B cell (primary cell): ENCODE measurements around the gene DCP1A.

ENCODE experiments used
- EZH2 ChIP-seq: IDR thresholded peaks from 2 replicates; pipeline ENCODE4 v1.6.1; 2012; ENCODE audit warnings: borderline replicate concordance, low read depth, mild to moderate bottlenecking, moderate library complexity, low read length; ENCODE audit not compliant: insufficient read depth, poor library complexity, severe bottlenecking
- TF ChIP-seq, protein P1 (sequence below): fragments of 200-600 bp; IDR thresholded peaks from one replicate; pipeline ENCODE4 v1.8.0; 2022; ENCODE audit warnings: antibody characterized with exemption, mild to moderate bottlenecking

DNA sequence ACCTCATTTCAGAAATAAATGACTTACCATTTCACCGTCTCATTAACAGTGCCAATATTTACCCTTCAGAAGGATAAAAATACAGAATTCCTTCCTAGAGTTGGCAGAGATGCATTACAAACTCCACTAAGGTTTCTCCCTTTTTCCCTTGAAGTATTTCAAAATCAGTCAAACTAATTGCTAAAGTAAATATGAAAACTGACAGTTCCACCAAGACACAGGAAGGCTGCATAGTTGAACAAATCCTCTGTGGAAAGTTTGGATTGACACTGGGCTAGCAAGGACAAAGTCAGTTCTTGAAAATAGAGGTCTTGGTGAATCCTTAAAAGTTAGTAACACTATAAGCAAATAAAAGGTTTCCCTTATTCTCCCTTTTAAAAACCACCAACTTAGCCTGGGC, 34.5 kb downstream of the DCP1A start:
- TF ChIP-seq, protein P1, sequence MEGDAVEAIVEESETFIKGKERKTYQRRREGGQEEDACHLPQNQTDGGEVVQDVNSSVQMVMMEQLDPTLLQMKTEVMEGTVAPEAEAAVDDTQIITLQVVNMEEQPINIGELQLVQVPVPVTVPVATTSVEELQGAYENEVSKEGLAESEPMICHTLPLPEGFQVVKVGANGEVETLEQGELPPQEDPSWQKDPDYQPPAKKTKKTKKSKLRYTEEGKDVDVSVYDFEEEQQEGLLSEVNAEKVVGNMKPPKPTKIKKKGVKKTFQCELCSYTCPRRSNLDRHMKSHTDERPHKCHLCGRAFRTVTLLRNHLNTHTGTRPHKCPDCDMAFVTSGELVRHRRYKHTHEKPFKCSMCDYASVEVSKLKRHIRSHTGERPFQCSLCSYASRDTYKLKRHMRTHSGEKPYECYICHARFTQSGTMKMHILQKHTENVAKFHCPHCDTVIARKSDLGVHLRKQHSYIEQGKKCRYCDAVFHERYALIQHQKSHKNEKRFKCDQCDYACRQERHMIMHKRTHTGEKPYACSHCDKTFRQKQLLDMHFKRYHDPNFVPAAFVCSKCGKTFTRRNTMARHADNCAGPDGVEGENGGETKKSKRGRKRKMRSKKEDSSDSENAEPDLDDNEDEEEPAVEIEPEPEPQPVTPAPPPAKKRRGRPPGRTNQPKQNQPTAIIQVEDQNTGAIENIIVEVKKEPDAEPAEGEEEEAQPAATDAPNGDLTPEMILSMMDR = no peak
- TF ChIP-seq EZH2 = no peak
